ENCODE data around the gene PINLYP.

Gene PINLYP

GRCh38 chr19:43626838-43627237 lies 51.2 kb downstream of the PINLYP start:
- no peak overlapping the region for H3K27ac ChIP-seq
- TF ChIP-seq, protein P1, sequence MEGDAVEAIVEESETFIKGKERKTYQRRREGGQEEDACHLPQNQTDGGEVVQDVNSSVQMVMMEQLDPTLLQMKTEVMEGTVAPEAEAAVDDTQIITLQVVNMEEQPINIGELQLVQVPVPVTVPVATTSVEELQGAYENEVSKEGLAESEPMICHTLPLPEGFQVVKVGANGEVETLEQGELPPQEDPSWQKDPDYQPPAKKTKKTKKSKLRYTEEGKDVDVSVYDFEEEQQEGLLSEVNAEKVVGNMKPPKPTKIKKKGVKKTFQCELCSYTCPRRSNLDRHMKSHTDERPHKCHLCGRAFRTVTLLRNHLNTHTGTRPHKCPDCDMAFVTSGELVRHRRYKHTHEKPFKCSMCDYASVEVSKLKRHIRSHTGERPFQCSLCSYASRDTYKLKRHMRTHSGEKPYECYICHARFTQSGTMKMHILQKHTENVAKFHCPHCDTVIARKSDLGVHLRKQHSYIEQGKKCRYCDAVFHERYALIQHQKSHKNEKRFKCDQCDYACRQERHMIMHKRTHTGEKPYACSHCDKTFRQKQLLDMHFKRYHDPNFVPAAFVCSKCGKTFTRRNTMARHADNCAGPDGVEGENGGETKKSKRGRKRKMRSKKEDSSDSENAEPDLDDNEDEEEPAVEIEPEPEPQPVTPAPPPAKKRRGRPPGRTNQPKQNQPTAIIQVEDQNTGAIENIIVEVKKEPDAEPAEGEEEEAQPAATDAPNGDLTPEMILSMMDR (IDR thresholded peaks at IDR 0.05), result no peak
- TF ChIP-seq ZFX (IDR thresholded peaks at IDR 0.05; ENCODE audit: borderline replicate concordance), result no peak

GRCh38 chr19:43628646-43629326 lies 53.2 kb downstream of the PINLYP start:
- no peak overlapping the region for H3K27ac ChIP-seq
- TF ChIP-seq ZFX (IDR thresholded peaks at IDR 0.05; ENCODE audit: borderline replicate concordance), result no peak
- TF ChIP-seq, protein P1 (IDR thresholded peaks at IDR 0.05), result no peak

- no peak overlapping the region for H3K27ac ChIP-seq
- TF ChIP-seq ZFX (IDR thresholded peaks at IDR 0.05; ENCODE audit: borderline replicate concordance), result no peak
- TF ChIP-seq, protein P1 (IDR thresholded peaks at IDR 0.05), result no peak
Observed at GRCh38 chr19:43631491-43631890, 55.9 kb downstream of the PINLYP start.
